Measurements from ENCODE around the gene DPH2.
A peak's percentile ranks its signal among the peaks of the same experiment; 100 is the strongest.

Gene DPH2

GRCh38 chr1:43969746-43970466 is at the start of gene DPH2:
Gene DPH2, plus strand, starts transcription at chr1:43970010. Its CDS starts 166 bp downstream, at chr1:43970176.
- DNase-seq, result peak; percentile 96

- DNase-seq, result no peak
Observed at GRCh38 chr1:43921022-43921421, 48.8 kb upstream of the DPH2 start.

GRCh38 chr1:43924516-43924915 is 45.3 kb upstream of the DPH2 start:
- peak; percentile 59 for DNase-seq

- peak; percentile 32 for DNase-seq
Observed at GRCh38 chr1:43925846-43926245, 44.0 kb upstream of the DPH2 start.

- no peak for DNase-seq
Observed at GRCh38 chr1:43930168-43930948, 39.5 kb upstream of the DPH2 start.

GRCh38 chr1:43930949-43931275 is 38.9 kb upstream of the DPH2 start:
- DNase-seq, result no peak

- no peak for DNase-seq
Observed at GRCh38 chr1:43931711-43932660, 37.8 kb upstream of the DPH2 start.

- peak; percentile 77 for DNase-seq
Observed at GRCh38 chr1:43932786-43933385, 36.9 kb upstream of the DPH2 start.

GRCh38 chr1:43933386-43934100 is 36.3 kb upstream of the DPH2 start, which contains the start of gene ARTN:
Gene ARTN, plus strand, starts transcription at chr1:43933801. Its CDS starts 1,856 bp downstream, at chr1:43935657.
- no peak for DNase-seq

GRCh38 chr1:43934101-43934985 is 35.5 kb upstream of the DPH2 start:
- peak; percentile 65 for DNase-seq

GRCh38 chr1:43934986-43935324 is 34.9 kb upstream of the DPH2 start:
- DNase-seq, result no peak

- DNase-seq, result no peak
Observed at GRCh38 chr1:43935711-43936427, 33.9 kb upstream of the DPH2 start.

- no peak for DNase-seq
Observed at GRCh38 chr1:43936431-43937151, 33.2 kb upstream of the DPH2 start.

GRCh38 chr1:43937179-43937865 is 32.5 kb upstream of the DPH2 start:
- DNase-seq, result no peak

- no peak for DNase-seq
Observed at GRCh38 chr1:43938383-43938782, 31.4 kb upstream of the DPH2 start.

- no peak for DNase-seq
Observed at GRCh38 chr1:43938892-43939587, 30.8 kb upstream of the DPH2 start.

- no peak for DNase-seq
Observed at GRCh38 chr1:43942411-43942810, 27.4 kb upstream of the DPH2 start.

GRCh38 chr1:43944860-43945259 is 24.9 kb upstream of the DPH2 start:
- DNase-seq, result no peak

All from fibroblast of skin of right biceps (primary cell).